WTC11 (cell line): ENCODE results near the gene AIG1.
A peak's percentile ranks its signal among the peaks of the same experiment; 100 is the strongest.

Experiments
- ATF2 ChIP-seq: sonication (generic); formaldehyde crosslinking; IDR thresholded peaks from 2 replicates; pipeline ENCODE4 v1.8.1; 2022; ENCODE audit warnings: low read depth, missing genetic modification reagents, borderline replicate concordance
- ELF4 ChIP-seq: sonication (generic); formaldehyde crosslinking; IDR thresholded peaks from 2 replicates; pipeline ENCODE4 v1.8.1; 2022; ENCODE audit warnings: low read depth, mild to moderate bottlenecking, moderate library complexity, missing genetic modification reagents
- ESRRA ChIP-seq: sonication (generic); formaldehyde crosslinking; IDR thresholded peaks from 2 replicates; pipeline ENCODE4 v1.8.1; 2022; ENCODE audit warnings: mild to moderate bottlenecking, missing genetic modification reagents, borderline replicate concordance
- FOXK1 ChIP-seq: sonication (generic); formaldehyde crosslinking; IDR thresholded peaks from 2 replicates; pipeline ENCODE4 v1.8.0; 2022; ENCODE audit warnings: mild to moderate bottlenecking, moderate library complexity, missing genetic modification reagents
- GABPB1 ChIP-seq: sonication (generic); formaldehyde crosslinking; IDR thresholded peaks from 2 replicates; pipeline ENCODE4 v1.8.1; 2023; ENCODE audit warnings: mild to moderate bottlenecking, missing genetic modification reagents
- MAX ChIP-seq: sonication (generic); formaldehyde crosslinking; IDR thresholded peaks from 2 replicates; pipeline ENCODE4 v1.8.0; 2022; ENCODE audit warnings: mild to moderate bottlenecking, missing genetic modification reagents
- TCF7 ChIP-seq: sonication (generic); formaldehyde crosslinking; IDR thresholded peaks from 2 replicates; pipeline ENCODE4 v1.8.0; 2022; ENCODE audit warnings: mild to moderate bottlenecking, low read depth, missing genetic modification reagents, moderate library complexity
- ZNF281 ChIP-seq: sonication (generic); formaldehyde crosslinking; IDR thresholded peaks from 2 replicates; pipeline ENCODE4 v1.8.0; 2023; ENCODE audit warnings: mild to moderate bottlenecking, missing genetic modification reagents
- ZNF317 ChIP-seq: sonication (generic); formaldehyde crosslinking; IDR thresholded peaks from 2 replicates; pipeline ENCODE4 v1.8.1; 2023; ENCODE audit warnings: low read depth, mild to moderate bottlenecking, moderate library complexity, missing genetic modification reagents, borderline replicate concordance
- TF ChIP-seq, protein P1 (sequence below): fragments of 200-600 bp; IDR thresholded peaks from 2 replicates; pipeline ENCODE4 v1.8.0; 2022; ENCODE audit warnings: antibody characterized with exemption
- TF ChIP-seq, protein P2 (sequence below): sonication (generic); formaldehyde crosslinking; IDR thresholded peaks from 2 replicates; pipeline ENCODE4 v1.8.0; 2022; ENCODE audit warnings: missing genetic modification reagents
- TF ChIP-seq, protein P3 (sequence below): fragments of 250-450 bp; sonication (Bioruptor Pico); IDR thresholded peaks from 2 replicates; pipeline ENCODE4 v1.9.0; 2021; ENCODE audit warnings: mild to moderate bottlenecking

DNA sequence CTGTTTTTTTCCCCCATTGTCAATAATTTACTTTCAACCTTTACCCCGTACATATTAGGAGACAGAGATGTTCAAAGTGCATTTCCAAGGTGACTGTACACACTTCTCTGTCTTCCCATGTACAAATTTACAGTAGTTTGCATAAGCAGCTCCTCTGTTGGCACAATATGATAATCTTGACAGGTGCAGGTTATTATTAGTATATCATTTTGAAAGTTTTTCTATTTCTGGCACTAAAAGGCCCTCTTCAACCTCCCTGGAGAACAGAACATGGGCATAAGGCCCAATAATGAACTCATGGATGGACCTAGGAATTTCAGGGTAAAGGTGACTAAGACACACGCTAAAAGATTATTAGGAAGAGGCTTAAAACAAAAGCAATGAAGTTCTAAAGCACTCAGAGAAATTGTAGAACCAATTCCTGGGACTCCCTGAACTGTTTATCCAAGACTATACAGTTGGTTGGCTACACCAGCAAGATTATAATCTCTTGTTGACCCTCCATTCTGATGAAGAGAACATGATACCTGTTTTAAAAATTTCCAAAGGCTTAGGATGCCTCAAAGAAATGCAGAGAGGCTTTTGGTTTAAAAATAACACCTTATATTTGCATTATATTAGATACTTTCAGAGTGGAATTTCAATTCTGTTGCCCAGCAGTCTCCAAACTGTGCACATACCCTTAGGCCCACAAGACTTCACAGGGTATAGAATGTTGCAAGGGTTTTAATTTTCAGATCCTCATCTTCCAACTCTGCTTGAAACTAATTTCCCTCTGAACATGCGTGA lies 1.1 kb downstream of the AIG1 start:
- TF ChIP-seq ATF2 (no peak), GABPB1 (CRISPR knock-in tag) (peak; percentile 43; the same call in 1 of the 2 replicates), ZNF317 (CRISPR knock-in tag) (no peak), TCF7 (CRISPR knock-in tag) (no peak), FOXK1 (CRISPR knock-in tag) (no peak), ELF4 (no peak), MAX (CRISPR knock-in tag) (no peak), ZNF281 (CRISPR knock-in tag) (no peak), ESRRA (CRISPR knock-in tag) (no peak)
- TF ChIP-seq, protein P1, sequence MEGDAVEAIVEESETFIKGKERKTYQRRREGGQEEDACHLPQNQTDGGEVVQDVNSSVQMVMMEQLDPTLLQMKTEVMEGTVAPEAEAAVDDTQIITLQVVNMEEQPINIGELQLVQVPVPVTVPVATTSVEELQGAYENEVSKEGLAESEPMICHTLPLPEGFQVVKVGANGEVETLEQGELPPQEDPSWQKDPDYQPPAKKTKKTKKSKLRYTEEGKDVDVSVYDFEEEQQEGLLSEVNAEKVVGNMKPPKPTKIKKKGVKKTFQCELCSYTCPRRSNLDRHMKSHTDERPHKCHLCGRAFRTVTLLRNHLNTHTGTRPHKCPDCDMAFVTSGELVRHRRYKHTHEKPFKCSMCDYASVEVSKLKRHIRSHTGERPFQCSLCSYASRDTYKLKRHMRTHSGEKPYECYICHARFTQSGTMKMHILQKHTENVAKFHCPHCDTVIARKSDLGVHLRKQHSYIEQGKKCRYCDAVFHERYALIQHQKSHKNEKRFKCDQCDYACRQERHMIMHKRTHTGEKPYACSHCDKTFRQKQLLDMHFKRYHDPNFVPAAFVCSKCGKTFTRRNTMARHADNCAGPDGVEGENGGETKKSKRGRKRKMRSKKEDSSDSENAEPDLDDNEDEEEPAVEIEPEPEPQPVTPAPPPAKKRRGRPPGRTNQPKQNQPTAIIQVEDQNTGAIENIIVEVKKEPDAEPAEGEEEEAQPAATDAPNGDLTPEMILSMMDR: no peak
- TF ChIP-seq, protein P2, sequence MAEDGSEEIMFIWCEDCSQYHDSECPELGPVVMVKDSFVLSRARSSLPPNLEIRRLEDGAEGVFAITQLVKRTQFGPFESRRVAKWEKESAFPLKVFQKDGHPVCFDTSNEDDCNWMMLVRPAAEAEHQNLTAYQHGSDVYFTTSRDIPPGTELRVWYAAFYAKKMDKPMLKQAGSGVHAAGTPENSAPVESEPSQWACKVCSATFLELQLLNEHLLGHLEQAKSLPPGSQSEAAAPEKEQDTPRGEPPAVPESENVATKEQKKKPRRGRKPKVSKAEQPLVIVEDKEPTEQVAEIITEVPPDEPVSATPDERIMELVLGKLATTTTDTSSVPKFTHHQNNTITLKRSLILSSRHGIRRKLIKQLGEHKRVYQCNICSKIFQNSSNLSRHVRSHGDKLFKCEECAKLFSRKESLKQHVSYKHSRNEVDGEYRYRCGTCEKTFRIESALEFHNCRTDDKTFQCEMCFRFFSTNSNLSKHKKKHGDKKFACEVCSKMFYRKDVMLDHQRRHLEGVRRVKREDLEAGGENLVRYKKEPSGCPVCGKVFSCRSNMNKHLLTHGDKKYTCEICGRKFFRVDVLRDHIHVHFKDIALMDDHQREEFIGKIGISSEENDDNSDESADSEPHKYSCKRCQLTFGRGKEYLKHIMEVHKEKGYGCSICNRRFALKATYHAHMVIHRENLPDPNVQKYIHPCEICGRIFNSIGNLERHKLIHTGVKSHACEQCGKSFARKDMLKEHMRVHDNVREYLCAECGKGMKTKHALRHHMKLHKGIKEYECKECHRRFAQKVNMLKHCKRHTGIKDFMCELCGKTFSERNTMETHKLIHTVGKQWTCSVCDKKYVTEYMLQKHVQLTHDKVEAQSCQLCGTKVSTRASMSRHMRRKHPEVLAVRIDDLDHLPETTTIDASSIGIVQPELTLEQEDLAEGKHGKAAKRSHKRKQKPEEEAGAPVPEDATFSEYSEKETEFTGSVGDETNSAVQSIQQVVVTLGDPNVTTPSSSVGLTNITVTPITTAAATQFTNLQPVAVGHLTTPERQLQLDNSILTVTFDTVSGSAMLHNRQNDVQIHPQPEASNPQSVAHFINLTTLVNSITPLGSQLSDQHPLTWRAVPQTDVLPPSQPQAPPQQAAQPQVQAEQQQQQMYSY (CRISPR knock-in tag): no peak
- TF ChIP-seq, protein P3, sequence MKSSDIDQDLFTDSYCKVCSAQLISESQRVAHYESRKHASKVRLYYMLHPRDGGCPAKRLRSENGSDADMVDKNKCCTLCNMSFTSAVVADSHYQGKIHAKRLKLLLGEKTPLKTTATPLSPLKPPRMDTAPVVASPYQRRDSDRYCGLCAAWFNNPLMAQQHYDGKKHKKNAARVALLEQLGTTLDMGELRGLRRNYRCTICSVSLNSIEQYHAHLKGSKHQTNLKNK: no peak
